GM20431 (cell line): ENCODE results near the gene CLDN3.
"Not testable (repeated sequence)": the region's sequence is repeated elsewhere in the genome, so short reads cannot be mapped to it uniquely, and the experiment has no call there.

Source experiments
- in situ Hi-C: fragments of 300-500 bp; cut with MseI, MboI; formaldehyde crosslinking; loops from one replicate; pipeline ENCODE4 v1.15.0; 2020; ENCODE audit warnings: low sequenced_read_pairs; ENCODE audit not compliant: unreplicated experiment

The CLDN3 gene, protein sequence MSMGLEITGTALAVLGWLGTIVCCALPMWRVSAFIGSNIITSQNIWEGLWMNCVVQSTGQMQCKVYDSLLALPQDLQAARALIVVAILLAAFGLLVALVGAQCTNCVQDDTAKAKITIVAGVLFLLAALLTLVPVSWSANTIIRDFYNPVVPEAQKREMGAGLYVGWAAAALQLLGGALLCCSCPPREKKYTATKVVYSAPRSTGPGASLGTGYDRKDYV

DNA sequence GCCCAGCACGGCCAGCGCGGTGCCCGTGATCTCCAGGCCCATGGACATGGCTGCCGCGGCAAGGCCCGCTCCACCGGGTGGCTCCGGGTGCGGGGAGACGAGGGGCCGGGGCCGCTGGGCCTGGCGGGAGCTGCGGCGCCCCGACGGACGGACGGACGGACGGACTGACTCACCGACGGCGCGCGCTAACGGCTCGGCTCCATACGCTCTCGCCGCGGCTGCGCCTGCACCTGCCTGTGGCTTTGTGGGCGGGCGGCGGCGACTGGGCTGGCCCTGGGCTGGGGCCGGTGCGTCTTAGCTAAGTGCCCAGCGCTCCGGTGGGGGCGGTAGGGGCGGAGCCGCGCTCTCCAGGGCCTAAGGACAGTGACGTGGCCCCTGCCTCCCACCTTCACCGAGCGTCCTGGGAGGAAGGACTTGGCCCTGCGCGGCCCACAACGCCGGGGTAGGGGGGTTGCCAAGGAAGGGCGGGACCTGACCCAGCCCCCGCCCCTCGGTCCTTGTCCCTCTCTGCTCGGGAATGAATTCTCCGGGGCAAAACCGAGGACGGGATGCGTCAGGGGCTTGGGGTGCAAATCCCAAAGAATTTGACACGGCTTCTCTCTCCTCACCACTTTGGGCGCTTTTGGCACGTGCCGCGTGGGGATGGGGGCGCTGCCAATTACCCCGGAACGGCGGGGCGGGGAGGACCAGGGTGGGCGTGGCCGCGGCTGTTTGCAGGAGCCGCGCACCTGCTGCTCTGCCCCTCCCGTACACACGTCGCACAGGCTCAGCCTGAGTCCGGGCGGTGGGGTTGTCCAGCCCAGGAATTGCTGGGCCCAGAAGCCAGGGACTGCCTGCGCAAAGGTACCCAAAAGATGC lies at the start of gene CLDN3:
TSS of gene CLDN3 (minus strand) at position 269 of the 858 bp plus-strand sequence. CDS start at position 48, 221 bp downstream.
- in situ Hi-C loops, result no loop called here

DNA sequence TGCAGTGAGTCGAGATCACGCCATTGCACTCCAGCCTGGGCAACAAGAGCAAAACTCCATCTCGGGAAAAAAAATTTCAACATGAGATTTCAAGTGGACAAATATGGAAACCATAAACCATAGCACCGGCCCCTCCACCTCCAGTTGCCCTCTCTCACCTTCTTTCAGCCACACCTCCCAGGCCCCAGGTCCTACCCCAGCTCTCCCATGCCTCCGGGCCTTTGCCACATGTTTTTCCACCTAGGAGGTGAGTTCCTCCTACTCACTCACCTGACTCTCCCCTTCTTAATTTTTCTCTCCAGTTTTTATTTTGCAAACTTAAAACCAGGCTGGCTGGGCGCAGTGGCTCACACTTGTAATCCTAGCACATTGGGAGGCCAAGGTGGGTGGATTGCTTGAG lies 47.1 kb upstream of the CLDN3 start:
- in situ Hi-C loops, result no loop called here

DNA sequence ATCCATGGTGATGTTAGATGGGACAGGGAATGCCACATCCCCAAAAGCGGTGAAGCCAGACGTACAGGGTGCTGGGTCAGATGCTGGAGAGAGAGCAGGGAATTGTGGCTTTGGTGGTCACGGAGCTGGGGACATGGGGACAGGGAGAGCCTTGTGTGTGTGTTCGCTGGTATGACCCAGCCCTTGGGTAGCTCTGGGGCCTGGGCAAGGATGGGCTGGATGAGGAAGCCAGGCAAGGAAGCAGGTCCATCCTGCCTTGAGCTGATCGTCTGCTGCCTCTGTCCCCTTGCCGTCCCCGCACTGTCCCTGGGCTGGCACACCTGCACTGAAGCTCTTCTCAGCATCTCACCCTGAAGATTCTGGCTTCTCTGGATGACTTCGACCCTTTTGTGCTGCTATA lies 45.4 kb upstream of the CLDN3 start:
- in situ Hi-C loops, result no loop called here

DNA sequence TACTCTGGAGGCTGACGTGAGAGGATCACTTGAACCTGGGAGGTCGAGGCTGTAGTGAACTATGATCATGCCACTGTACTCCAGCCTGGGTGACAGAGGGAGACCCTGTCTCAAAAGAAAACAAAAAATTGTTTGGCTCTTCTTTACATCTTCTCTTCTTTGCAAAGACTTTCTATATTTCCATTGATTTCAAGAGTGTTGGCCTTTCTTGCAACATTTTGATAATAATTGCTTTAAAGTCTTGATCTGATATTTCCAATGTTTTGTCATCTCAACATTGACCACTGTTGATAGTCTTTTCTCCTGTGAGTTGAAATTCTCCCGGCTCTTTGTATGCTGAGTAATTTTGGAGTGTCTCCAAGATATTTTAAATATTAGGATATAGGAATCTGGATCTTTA lies 42.9 kb upstream of the CLDN3 start:
- in situ Hi-C loops, result no loop called here

DNA sequence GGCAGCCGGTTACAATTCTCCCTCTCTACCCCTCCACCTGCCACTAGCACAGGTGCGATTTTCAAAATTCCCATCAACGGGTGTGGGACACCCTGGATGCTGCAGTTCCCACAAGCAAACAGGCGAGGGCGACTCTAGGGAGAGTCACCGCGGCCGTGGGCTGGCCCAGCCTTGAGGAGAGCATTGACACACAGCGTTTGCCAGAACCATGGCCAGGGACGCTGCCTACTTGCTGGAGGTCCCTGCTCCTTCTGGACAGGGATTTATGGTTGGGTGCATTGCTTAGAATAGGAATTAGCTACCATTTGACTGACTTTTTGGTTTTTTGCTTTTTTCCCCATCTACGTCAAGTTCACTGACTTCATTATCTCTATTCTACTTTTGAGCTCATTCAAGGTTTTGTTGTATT lies 41.7 kb upstream of the CLDN3 start:
- in situ Hi-C loops, result no loop called here

DNA sequence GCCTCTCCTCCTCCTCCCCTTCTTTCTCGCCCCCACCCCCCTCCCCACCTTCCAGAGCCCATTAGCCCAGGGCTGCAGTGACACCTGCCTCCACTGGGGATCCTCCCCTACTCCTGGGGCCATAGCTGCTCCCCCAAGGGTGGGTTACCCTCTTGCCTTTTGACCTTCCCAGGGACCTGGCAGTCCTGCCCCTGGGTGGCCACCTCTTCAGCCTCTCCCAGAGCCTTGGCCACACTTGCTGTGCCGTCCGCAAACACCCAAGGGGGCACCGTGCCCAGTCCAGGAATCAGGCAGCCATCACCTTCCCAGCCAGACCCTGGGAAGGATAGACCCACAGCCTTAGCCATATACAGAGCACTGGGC lies 40.9 kb upstream of the CLDN3 start:
- in situ Hi-C loops, result no loop called here

DNA sequence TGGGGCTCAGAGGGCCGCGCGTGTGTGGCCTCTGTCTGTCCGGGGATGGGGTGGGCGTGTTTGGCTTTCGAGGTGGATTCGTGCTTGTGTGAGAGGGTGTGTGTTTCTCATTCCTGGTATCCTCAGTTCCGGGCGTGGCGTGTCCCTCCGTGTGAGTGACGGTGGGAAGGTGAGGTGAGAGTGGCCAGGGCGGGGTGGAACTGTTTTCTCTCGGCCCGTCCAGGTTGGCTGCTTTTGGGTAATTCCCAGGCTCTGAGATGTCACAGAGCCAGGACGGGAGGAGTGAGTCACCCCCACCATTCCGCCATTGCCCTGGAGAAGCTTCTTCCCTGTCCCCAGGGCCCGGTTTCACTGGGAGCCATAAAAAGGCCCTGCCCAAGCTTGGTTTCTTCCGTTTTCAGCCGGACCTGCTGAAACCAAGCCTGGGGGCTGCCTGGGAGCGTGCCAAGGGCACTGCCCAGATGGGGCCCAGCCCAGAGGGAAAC lies 39.4 kb upstream of the CLDN3 start:
- in situ Hi-C loops, result no loop called here

DNA sequence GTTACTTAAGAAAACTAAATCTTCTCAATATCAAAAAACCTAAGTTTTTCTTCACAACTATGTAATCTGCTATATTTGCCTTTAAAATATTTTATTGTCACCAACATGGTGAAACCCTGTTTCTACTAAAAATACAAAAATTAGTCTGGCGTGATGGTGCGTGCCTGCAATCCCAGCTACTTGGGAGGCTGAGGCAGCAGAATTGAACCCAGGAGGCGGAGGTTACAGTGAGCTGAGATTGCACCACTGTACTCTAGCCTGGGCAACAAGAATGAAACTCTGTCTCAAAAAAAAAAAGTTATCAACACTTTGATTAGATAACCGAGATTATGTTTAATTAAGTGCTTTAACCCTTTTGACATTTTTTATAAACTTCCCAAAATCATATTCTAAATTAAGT lies 32.4 kb upstream of the CLDN3 start:
- in situ Hi-C loops, result no loop called here

DNA sequence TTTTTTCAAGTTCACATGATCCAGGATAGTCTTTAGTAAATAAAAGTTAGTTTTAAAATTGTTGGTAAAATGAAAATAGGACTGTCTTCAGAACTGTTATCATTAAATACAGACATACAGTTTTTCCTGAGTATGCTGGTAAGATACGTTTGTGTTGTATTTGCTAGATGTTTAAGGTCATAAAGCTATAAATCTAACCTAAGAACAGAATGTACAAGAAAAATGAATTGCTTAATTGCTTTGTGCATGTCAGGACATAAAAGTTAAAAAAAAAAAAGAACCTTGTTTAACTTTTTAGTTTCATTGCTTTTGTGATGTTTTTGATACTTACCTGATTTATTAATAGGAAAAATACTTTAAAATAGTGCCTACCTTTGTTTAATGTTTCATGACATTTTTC lies 31.5 kb upstream of the CLDN3 start:
- in situ Hi-C loops, result no loop called here

DNA sequence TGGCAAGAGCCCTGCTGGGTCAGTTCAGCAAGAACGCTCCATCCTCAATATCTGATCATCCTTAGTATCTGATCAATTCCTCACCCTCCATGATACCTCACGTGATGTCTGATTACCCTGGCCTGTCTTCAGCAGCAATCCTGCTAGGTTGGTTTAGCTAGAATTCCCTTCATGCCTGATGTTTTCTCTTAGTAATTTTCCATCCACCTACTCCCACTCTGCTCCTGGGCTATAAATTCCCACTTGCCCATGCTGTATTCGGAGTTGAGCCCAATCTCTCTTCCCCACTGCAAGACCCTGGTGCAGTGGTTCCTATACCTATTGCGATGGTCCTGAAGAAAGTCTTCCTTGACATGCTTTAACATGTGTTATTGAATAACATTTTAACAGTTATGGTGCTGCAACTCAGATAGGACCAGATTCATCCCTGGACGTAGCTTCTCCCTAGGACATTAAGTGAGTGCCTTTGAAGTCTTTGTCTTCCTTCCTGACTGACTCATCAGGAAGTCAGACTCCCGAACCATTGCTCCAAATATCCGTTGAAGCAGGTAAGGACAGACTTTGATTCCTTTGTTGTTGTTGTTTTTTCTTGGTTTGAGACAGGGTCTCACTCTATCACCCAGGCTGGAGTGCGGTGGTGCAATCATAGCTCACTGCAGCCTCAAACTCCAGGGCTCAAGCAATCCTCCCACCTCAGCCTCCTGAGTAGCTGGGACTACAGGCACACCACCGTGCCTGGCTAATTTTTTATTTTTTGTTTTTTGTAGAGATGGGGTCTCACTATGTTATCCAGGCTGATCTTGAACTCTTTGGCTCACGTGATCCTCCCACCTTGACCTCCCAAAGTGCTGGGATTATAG lies 29.4 kb upstream of the CLDN3 start:
- in situ Hi-C loops, result no loop called here

DNA sequence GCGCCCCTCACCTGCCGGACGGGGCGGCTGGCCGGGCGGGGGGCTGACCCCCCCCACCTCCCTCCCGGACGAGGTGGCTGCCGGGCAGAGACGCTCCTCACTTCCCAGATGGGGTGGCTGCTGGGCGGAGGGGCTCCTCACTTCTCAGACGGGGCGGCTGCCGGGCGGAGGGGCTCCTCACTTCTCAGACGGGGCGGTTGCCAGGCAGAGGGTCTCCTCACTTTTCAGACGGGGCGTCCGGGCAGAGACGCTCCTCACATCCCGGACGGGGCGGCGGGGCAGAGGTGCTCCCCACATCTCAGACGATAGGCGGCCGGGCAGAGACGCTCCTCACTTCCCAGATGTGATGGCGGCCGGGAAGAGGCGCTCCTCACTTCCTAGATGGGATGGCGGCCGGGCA lies 27.1 kb upstream of the CLDN3 start:
- in situ Hi-C loops, result not testable (repeated sequence)

DNA sequence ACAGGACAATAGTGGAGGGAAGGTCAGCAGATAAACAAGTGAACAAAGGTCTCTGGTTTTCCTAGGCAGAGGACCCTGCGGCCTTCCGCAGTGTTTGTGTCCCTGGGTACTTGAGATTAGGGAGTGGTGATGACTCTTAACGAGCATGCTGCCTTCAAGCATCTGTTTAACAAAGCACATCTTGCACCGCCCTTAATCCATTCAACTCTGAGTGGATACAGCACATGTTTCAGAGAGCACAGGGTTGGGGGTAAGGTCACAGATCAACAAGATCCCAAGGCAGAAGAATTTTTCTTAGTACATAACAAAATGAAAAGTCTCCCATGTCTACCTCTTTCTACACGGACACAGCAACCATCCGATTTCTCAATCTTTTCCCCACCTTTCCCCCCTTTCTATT lies 26.6 kb upstream of the CLDN3 start:
- in situ Hi-C loops, result not testable (repeated sequence)

DNA sequence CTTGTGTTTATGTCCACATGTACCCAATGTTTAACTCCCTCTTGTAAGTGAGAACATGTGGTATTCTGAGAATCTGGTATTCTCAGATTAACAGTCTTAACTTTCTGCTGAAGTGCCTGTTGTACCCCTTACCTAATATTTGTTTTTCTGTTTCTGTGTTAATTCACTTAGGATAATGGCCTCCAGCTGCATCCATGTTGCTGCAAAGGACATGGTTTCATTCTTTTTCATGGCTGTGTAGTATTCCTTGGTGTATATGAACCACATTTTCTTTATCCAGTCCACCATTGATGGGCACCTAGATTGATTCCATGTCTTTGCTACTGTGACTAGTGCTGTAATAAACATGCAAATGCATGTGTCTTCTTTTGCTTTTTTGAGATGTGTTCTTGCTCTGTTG lies 25.1 kb upstream of the CLDN3 start:
- in situ Hi-C loops, result not testable (repeated sequence)

DNA sequence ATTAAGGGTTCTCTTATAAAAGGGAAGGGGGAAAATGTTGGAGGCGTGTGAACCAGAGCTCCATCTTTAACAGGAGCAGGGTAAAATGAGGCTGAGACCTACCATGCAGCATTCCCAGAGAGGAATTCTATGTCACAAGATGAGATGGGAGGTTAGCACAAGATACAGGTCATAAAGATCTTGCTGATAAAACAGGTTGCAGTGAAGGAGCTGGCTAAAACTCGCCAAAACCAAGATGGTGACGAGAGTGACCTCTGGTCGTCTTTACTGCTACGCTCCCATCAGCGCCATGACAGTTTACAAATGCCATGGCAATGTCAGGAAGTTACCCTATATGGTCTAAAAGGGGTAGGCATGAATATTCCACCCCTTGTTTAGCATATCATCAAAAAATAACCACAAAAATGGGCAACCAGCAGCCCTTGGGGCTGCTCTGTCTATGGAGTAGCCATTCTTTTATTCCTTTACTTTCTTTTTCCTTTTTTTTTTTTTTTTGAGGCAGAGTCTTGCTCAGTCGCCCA lies 21.2 kb upstream of the CLDN3 start:
- in situ Hi-C loops, result not testable (repeated sequence)

DNA sequence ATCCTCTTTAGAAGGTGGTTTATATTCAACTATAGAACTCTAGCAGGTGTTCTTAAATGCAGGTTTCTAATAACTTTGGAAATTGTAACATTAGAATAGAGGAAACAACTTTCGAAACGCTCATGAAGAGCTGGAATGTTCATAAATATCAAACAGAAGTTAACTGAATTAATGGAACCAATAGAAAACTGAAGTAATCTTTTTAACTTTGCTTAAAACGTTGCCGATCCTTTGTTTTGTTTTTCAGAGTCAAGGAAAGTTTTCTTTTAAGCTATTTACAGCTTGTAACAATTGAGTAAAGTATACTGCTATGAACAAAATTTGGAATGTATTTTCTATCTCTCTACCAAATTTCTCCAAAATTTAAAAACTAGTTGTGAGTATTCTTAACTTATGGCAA lies 19.0 kb upstream of the CLDN3 start:
- in situ Hi-C loops, result no loop called here

DNA sequence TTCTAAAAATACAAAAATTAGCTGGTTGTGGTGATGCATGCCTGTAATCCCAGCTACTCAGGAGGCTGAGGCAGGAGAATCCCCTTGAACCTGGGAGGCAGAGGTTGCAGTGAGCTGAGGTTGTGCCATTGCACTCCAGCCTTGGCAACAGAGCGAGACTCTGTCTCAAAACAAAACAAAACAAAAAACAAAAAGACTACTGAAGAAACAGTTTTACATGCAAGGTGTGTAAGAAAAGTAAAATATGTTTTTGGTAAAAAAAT lies 17.6 kb upstream of the CLDN3 start:
- in situ Hi-C loops, result not testable (repeated sequence)

DNA sequence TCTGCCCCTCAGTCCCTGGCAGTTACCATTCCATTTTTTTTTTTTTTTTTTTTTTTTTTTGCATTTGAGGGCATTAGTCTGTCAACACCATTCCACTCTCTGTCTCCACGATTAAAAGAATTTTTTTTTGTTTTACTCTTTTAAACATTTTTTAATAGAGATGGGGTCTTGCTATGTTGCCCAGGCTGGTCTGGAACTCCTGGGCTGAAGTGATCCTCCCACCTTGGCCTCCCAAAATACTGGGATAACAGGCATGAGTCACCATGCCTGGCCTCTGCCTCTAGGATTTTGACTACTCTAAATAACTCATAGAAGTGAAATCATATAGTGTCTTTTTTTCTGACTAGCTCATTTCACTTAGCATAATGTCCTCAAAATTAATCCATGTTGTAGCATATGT lies 16.5 kb upstream of the CLDN3 start:
- in situ Hi-C loops, result no loop called here

DNA sequence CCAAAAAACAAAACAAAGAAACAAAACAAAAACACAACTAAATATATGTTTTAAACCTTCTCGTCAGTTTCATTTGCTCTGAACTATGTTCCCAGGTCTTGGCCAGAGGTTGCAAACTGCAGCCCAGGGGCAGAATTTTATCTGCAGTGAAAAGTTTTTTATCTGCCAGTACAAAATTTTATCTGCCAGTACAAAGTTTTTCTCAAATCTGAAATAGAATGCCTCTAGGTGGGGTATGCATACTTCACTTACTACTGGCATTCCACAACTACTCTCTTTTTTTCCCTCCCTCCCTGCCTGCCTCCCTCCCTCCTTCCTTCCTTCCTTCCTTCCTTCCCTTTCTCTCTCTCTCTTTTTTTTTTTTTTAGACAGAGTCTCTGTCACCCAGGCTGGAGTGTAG lies 9.4 kb upstream of the CLDN3 start:
- in situ Hi-C loops, result no loop called here

DNA sequence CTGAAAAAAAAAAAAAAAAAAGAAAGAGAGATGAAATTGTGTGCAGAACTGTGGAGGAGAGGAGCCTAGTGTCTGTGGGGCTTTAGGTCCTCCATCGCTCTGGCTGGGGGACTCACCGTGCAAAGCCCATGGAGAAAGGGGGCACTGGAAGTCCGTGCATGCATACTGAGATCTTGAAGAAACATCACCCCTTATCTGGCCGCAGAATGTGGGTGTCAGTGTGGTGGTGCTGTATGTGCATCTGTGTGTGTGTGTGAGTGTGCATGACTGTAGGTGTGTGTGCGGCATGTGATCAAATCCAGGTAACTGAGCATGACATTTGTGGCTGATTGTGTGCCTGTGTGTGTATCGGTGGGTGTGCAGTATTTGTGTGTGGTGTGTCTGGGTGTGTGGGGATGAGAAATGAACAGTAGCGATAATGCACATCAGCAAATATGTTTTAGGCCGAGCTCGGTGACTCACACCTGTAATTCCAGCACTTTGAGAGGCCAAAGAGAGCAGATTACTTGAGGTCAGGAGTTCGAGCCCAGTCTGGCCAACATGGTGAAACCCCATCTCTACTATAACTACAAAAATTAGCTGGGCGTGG lies 8.8 kb upstream of the CLDN3 start:
- in situ Hi-C loops, result no loop called here

DNA sequence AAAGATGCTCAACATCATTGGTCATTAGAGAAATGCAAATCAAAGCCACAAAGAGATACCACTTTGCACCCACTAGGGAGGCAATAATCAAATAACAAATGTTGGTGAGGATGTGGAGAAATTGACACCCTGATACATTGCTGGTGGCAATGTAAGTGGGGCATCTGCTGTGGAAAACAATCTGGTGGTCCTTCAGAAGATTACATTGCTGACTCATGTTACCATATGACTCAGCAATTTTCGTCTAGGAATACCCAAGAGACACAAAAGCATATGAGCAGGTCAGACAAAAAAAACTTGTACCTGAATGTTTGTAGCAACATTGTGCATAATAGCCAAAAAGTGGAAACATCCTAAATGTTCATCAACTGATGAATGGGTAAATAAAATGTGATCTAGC lies 4.9 kb upstream of the CLDN3 start:
- in situ Hi-C loops, result no loop called here
